ENCODE results near the gene CD300C.
"Not testable (repeated sequence)": the region's sequence is repeated elsewhere in the genome, so short reads cannot be mapped to it uniquely, and the experiment has no call there.

The CD300C gene

DNA sequence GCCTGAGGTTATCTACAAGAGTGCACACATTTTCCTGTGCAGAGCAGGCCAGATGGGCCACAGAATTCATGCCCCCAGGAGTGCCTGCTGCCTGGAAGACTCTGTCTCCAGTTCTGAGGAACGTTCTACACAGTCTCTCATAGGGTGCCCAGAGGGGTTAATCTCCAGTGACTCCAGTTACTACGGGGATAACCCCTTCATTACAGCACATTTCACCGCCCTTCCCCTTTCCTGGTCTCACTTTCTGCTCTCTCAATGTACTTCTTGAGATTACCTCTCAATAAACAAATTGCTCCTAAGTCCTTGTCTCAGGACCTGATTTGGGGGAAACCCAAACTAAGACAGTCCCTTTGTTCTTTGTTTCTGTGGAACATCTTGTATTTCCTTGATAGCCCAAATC is 15.7 kb upstream of the CD300C start:
- no peak for DNase-seq

GRCh38 chr17:74558882-74559519 is 13.1 kb upstream of the CD300C start:
- DNase-seq = no peak

DNA sequence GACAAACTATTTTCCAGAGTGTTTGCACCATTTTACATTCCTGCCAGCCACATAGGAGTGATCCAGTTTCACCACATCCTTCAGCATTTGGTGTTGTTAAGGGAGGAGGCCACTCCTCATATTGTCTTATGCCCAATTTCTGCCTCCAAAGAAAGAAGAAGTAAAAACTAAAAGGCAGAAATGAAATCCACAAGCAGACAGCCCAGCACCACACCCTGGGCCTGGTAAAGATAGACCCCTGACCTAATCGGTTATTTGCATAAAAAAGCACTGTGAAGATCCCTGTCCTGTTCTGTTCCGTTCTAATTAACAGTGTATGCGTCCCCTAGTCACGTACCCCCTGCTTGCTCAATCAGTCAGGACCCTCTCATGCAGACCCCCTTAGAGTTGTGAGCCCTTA is 12.5 kb upstream of the CD300C start:
- not testable (repeated sequence) for DNase-seq

- DNase-seq = no peak
Measured at GRCh38 chr17:74555427-74555940, 9.6 kb upstream of the CD300C start.

GRCh38 chr17:74554909-74555308 is 9.0 kb upstream of the CD300C start:
- DNase-seq = no peak

DNA sequence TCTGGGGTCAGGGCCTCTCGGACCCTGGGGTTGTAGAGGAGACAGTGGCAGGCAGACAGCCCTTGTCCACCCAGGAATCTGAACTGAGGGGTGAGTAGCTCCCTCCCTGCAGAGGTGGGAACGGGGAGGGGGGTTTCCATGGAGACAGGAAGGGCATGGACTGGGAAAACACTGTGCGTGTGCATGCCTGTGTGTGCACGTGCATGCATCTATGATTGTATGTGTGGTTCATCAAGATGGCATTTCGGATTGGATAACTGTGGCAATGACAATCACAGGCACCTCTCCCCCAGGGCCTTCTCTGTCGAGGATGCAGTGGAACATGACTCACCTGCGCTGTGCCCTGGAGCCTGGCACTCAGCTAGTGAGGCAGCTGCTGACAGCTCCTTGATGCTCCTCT is 6.1 kb upstream of the CD300C start:
- no peak for DNase-seq

DNA sequence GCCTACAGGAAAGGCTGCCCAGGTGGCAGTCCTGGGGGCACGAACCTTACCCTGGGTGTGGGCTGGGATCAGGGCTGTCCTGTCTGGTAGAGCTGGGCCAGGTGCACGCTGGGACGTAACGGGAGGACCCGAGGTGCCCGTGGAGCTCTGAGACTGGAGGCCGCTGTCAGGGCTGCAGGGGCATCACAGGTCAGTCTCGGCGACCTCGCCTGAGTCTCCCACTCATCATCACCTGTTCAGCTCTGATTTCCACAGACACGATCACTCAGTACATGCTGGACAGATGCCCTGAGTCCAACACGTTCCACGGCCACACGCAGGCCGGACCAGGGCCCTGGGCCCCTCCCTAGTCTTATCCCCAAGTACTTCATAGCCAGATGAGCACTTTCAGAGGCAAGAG is 4.7 kb upstream of the CD300C start:
- DNase-seq = no peak

DNA sequence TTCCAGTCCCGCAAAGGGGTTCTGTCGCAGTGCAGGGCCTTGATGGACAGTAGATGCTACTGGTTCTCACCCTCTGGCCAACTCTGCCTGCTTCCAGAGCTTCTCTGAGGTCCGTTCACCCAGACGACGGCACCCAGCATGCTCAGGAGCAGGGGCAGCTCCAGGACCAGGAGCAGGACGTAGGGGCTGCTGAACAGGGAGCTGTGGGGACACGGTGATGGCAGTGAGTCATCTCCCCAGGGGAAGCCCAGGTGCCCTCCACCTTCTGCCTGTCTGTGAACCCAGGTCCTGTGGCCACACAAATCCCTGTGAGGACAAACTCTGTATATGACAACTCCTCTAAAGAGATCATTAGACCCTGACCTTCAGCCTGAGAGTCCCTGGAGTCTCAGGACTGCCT is 3.4 kb upstream of the CD300C start:
- DNase-seq = no peak

DNA sequence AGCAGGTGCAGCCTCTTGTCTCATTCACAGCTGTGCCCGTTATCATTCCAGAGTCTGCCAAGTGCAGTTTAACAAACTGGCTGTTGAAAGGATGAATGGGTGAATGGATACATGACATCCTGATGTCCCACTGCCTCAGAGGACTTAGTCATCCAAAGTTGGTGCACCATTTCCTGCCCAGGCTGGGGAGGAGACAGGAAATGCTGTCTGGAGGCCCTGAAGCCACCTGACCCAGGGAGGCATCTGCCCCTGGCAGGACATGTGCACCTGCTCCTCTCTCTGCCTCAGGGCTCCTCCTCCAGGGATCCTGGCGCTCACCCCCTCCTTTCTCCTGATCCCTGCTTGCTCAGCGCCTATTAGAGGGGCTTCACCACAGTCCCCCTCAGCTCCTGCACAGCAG is 1.8 kb upstream of the CD300C start:
- DNase-seq = no peak

DNA sequence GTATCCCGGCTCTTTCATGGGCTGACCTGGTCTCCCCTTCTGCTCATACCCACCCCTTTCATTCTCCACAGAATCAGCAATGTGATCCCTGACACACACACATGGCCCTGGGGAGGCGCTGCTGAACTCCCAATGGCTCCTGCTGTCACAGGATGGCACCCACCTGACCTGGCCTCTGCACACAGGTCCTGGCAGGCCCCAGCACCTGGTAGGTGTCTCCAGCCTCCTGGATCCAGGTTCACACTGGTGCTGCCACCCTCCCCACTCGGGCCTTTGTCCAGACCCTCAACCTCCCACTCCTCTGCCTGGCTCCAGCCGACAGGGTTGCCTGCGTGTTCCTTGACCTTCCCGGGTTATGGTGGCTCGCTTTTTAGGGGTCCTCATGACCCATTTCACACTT is 1.3 kb upstream of the CD300C start:
- no peak for DNase-seq

DNA sequence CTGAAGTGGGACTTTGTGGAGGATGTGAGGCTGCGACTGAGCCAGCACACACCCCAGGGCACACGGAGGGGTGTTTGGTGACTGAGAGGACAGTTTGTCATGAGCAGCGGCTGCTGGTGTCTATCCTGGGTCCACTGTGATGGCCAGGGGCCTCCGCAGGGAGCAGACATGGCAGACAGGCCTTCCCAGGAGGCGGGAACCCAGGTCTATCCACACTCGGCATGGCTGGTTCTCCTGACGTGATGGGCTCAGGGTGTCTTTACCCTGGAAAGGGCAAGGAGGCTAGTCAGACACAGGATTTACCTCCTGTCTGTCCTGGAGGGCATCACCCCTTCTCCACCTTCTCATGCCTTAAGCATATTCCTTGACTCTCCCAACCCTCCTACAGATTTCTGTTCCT is 671 bp upstream of the CD300C start:
- DNase-seq = no peak

GRCh38 chr17:74544991-74545842 is 698 bp downstream of the CD300C start:
- DNase-seq = no peak

DNA sequence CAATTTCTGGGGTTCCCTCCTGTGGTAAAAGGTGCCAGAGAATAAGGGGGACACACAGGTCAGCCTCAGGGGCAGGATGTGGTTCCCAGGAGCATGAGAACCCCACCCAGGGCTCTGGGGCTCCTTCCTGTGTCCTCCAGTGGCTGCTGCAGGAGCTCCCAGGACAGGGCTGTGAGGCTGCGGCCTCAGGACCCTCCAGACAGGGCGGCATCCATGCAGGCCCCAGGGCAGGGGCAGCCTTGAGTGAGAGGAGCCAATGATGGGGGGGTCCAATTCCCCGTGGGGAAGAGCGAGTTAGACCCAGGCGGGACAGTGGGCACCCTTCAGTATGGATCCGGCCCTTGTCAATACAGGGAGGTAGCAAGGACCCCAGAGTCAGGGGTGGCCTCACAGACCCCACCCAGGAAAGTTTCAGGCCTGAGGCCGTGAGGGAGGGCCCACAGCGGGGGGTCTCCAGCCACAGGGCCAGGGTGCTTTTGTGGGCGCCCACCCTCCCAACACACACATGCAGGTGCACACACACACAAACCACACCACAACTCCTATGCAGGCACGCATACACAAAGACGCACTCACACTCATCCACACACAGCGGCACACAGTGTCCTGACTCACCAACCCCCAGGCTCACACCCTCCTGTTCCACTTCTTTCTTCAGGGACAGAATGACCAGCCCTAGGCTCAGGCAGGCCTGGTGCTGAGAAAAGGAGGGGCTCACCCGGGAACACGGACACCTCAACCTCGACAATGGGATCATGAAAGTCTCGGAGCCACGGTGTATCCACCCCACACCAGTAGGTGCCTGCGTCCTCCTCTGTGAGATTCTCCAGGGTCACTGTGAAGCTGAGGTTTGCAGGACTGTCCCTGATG is 1.8 kb downstream of the CD300C start:
- no peak for DNase-seq

GRCh38 chr17:74543406-74543805 is 2.5 kb downstream of the CD300C start:
- no peak for DNase-seq

GRCh38 chr17:74542727-74543383 is 3.1 kb downstream of the CD300C start:
- no peak for DNase-seq

- no peak for DNase-seq
Measured at GRCh38 chr17:74542166-74542565, 3.7 kb downstream of the CD300C start.

- no peak for DNase-seq
Measured at GRCh38 chr17:74541176-74542111, 4.5 kb downstream of the CD300C start.

DNA sequence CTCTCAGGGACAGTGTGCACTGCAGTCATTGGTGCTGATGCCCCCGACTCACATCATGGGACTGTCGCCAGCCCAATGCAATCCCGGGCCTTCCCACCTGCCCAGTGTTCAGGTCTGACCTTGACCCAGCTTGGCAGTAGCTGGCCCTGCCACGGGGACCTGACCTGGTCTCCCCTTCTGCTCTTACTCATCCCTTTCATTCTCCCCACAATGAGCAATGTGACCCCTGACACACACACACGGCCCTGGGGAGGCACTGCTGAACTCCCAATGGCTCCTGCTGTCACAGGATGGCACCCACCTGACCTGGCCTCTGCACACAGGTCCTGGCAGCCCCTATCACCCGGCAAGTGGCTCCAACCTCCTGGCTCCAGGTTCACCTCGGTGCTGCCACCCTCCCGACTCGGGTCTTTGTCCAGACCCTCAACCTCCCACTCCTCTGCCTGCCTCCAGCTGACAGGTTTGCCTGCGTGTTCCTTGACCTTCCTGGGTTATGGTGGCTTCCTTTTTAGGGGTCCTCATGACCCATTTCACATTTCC is 6.6 kb downstream of the CD300C start:
- DNase-seq = no peak

DNA sequence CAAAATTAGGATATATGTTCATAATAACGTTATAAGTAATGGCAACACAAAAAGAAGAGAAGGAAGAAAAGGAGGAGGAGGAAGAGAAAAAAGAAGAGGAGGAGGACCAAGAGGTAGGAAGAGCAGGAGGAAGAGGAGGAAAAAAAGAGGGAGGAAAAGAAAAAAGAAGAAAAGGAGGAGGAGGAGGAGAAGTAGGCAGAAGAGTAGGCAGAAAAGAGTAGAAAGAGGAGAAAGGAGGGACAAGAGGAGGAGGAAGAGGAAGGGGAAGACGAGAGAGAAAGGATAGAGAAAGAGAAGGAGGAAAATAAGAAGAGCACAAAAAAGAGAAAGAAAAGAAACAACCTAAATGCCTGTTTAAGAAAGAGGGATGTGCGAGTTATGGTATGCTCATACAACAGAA is 9.0 kb downstream of the CD300C start:
- no peak for DNase-seq

DNA sequence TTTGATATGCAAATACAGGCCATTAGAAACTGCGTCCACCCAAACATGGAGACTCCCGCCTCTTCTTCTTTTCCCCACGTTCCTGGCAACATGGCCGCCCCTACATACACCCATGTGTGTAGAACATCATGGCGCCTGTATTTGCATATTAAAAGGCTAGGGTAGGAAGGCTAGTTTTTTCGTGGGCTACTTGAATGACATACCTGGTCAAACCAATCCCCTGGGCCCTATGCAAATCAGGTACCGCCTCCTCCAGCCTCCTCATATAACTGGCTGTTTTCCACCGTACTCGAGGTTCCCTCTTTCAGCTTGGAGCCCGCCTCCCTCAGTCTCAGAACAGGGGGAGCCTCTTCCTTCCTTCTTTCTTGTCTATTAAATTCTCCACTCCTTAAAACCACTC is 13.8 kb downstream of the CD300C start:
- no peak for DNase-seq

DNA sequence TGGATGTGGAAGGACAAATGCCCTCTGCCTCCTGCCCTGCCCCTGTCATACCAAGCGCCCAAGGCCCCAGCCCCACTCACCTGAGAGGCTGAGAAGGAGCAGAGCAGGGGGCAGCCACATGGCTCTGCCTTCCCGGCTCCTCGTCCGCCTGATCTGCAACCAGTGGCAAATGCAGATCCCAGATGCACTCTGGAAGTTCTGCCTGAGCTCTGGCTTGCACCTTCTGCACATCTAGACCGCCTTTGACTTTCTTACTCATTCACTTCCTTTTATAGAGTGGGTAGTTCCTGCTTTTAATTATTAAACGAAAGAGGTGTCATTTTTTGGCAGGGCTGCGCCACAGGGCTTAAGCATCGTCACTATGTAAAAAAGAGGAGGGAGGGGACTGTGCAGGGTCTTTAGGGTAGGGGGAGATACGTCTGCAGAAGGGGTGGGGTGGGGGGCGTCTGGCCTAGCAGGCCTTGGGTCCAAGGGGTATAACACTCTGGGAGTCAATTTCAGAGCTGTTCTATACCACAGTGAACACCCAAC is 14.6 kb downstream of the CD300C start, which contains the start of gene CD300LB:
TSS of gene CD300LB (minus strand) at position 245 of the 531 bp plus-strand sequence. CDS start at position 120, 125 bp downstream.
- DNase-seq = no peak
